GM23338 (cell line): Measurements from ENCODE around the gene ATP8B4.

Source experiments
- EZH2 ChIP-seq: fragments of 200-600 bp; sonication (generic); IDR thresholded peaks from one replicate; pipeline ENCODE4 v1.8.0; 2017; ENCODE audit warnings: antibody characterized with exemption, mild to moderate bottlenecking, low read depth; ENCODE audit not compliant: unreplicated experiment
- JUNB ChIP-seq: IDR thresholded peaks from one replicate; pipeline ENCODE4 v1.6.1; 2016; ENCODE audit warnings: antibody characterized with exemption; ENCODE audit not compliant: unreplicated experiment
- NANOG ChIP-seq: IDR thresholded peaks from 2 replicates; pipeline ENCODE4 v1.6.1; 2016; ENCODE audit warnings: antibody characterized with exemption, borderline replicate concordance
- TF ChIP-seq, protein P1 (sequence below), 2 experiments: fragments of 200-600 bp in 1 of 2; sonication (generic) in 1 of 2; conservative IDR thresholded peaks; 2 replicates each; pipeline versions ENCODE4 v1.5.1 to v1.6.1; 2016 to 2017; ENCODE audit warnings: antibody characterized with exemption in 2 of 2, low read depth in 2 of 2, mild to moderate bottlenecking in 2 of 2, moderate library complexity in 1 of 2
- TF ChIP-seq, protein P2 (sequence below): IDR thresholded peaks from one replicate; pipeline ENCODE4 v1.6.1; 2018; ENCODE audit warnings: antibody characterized with exemption; ENCODE audit not compliant: unreplicated experiment

DNA sequence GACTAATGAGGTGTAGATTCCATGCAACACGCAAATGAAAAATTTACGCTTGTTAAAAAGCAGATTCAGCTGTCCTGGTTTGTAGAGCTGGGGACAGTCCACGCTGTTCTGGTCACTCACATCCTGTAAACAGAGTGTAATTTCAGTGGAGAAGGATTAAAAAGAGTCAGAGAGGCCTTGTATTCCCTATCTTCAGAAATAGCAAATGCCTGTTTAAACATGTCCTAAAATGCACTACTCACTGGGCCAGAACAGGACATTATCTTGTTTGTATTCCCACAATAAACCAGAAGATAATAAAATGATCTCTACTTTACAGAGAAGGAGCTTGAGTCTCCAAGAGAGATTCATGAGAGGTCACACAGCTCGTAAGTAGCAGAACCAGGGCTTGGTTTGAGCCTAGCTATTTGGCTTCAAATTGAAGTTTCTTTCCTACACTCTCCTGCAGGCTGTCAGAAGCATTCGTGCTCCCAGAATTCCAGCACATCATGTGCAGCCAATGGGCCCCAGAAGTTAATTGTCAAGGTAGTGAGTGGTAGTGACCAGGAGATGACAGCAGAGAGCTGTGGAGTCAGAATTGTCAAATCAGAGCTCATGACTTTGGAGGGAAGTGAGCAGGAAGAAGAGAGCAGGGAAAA is 242.5 kb downstream of the ATP8B4 start:
- TF ChIP-seq EZH2 (no peak), JUNB (no peak), NANOG (no peak)
- TF ChIP-seq, protein P1, sequence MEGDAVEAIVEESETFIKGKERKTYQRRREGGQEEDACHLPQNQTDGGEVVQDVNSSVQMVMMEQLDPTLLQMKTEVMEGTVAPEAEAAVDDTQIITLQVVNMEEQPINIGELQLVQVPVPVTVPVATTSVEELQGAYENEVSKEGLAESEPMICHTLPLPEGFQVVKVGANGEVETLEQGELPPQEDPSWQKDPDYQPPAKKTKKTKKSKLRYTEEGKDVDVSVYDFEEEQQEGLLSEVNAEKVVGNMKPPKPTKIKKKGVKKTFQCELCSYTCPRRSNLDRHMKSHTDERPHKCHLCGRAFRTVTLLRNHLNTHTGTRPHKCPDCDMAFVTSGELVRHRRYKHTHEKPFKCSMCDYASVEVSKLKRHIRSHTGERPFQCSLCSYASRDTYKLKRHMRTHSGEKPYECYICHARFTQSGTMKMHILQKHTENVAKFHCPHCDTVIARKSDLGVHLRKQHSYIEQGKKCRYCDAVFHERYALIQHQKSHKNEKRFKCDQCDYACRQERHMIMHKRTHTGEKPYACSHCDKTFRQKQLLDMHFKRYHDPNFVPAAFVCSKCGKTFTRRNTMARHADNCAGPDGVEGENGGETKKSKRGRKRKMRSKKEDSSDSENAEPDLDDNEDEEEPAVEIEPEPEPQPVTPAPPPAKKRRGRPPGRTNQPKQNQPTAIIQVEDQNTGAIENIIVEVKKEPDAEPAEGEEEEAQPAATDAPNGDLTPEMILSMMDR (conservative IDR thresholded peaks at IDR 0.05; ENCODE audit: low read depth in 2 of 2) = peak; percentile 85 to 94
- TF ChIP-seq, protein P2, sequence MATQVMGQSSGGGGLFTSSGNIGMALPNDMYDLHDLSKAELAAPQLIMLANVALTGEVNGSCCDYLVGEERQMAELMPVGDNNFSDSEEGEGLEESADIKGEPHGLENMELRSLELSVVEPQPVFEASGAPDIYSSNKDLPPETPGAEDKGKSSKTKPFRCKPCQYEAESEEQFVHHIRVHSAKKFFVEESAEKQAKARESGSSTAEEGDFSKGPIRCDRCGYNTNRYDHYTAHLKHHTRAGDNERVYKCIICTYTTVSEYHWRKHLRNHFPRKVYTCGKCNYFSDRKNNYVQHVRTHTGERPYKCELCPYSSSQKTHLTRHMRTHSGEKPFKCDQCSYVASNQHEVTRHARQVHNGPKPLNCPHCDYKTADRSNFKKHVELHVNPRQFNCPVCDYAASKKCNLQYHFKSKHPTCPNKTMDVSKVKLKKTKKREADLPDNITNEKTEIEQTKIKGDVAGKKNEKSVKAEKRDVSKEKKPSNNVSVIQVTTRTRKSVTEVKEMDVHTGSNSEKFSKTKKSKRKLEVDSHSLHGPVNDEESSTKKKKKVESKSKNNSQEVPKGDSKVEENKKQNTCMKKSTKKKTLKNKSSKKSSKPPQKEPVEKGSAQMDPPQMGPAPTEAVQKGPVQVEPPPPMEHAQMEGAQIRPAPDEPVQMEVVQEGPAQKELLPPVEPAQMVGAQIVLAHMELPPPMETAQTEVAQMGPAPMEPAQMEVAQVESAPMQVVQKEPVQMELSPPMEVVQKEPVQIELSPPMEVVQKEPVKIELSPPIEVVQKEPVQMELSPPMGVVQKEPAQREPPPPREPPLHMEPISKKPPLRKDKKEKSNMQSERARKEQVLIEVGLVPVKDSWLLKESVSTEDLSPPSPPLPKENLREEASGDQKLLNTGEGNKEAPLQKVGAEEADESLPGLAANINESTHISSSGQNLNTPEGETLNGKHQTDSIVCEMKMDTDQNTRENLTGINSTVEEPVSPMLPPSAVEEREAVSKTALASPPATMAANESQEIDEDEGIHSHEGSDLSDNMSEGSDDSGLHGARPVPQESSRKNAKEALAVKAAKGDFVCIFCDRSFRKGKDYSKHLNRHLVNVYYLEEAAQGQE = no peak
